Stimulated activated CD4-positive, alpha-beta T cell treated with anti-CD3 and anti-CD28 coated beads, Interleukin-15, amount 100 ng/mL, for 24 hours (primary cell): ENCODE measurements around the gene DYRK1A.

Source experiments
- DNase-seq: peaks from one replicate; pipeline ENCODE4 v3.0.0-alpha.2; 2020

DYRK1A gene

DNA sequence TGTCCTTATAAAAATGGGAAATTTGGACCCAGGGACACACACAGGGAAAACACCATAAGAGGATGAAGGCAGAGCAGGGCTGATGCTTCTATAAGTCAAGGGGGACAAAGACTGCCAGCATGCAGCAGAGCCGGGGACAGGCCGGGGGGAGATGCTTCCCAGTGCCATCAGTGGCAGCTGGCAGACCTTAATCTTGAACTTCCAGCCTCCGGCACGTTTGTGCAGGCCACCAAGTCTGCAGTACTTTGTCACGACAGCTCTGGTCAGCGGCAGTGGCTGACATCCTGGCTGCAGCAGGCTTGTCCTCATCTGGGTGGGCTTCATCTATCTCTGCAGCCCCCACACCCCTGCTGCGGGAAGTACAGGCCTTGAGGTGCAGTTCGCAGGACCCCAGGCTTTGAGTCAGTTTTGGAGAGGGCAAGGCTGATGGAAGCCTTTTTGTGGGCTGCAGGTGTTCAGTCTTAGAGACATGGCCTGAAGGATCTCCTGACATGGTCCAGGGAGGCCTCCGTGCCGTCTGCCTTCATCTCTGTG lies 186.0 kb downstream of the DYRK1A start:
- DNase-seq, result no peak

DNA sequence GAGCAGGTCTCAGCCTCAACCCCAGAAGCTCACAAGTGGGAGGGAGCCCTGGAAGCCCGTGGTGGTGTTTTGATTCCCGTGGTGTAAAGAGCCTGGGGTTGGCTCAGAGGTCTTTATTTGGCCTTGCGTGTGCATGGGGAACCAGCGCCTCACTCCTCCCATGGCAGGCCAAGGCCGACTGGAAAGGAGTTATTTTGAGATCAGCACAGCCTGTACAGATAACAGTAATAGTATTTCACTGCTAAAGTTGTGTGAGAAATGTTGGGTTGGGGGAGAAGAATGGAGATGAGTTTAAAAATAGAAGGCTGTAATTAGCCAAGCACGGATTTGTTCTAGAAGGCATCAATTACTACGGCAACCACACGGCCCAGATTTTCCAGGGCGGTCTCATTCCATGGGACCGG lies 186.5 kb downstream of the DYRK1A start:
- DNase-seq, result no peak

DNA sequence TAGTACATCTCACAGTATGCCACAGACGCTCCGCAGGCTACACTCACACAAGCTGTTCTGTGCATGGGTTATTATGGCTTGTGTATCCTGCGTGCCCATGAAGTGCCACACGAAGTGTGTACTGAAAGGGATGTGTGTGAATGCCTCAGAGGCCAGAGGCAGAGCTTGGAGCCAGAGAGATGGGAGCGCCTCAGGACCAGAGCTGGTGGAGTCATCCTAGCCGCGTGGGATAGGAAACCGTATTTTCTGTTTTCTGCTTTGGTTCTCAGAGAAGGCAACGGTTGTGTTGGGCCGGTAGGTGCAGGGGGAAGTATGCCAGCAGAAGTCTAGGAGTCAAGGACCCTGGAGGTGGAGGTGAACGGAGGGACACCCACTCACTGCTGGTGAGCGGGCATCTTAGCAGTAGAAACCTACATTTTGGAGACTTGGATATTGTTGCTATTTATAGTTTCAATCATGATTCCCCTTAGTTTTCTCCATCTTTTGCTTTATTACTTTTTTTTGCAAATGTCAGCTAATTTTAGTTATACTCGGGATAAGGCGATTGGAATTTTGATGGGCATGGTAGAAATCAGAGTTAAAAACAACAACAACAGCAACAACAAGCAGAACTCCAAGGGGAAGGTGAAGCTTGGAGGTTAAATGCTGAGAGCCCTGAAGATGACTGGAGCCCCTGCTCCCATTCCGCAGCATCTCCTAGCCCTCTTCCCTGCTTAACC lies 188.2 kb downstream of the DYRK1A start:
- no peak for DNase-seq

DNA sequence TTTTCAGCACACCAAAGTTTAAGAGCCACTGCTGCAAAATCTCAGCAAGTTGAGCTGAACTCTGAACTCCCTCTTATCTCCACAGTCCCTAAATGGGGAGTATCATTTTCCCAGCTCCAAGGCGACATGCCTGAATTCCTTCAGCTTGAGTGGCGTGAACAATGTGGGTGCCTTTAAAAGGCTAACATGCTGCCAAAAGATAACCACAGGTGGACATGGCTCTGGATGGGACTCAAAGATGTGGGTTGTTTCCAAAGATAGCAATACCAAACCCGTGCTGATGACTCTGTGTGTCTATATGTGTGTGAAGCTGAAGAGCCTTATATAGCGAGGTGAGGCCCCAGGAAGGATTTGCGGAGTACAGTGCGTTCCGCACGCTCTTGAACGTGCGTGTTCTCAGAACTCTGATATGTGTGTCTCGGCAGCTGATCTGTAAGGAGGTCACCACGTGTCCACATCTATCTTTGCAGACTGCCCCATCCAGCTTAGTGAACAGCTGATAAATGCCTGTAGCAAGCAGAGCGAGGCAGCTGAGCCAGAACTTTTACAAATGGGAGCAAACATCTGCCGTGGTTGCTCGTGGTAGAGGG lies 189.2 kb downstream of the DYRK1A start:
- no peak for DNase-seq

DNA sequence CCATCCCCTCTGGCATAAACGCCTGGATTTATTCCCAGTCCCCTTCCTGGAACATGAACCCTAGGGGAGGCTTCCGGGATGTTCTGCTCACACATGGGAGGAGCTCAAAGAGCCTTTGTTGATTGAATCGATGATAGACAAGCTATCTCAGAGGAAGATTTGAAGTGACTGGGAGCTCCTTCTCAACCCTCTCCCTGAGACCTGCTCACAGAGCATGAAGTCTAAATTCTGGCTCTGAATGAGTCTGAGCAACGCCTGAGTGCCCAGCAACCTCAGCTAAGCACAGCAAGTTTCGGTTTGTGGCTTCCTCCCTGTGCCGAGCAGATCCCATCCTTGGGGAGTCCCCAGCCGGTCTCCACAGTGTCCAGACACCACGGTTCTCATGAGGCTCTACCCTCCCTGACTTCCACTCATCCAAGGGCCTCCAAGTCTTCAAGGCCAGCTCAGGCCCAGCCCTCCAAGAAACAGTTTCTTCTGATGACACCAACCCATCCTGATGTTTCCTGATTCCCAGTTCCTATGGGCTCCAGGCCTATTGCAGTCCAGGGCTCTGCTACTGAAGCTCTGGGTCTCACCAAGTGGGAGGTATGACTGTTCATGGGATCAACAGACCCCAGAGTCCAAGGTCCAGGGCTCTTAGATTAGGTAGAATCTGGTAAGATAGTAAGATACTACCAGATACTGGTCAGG lies 190.8 kb downstream of the DYRK1A start:
- no peak for DNase-seq

DNA sequence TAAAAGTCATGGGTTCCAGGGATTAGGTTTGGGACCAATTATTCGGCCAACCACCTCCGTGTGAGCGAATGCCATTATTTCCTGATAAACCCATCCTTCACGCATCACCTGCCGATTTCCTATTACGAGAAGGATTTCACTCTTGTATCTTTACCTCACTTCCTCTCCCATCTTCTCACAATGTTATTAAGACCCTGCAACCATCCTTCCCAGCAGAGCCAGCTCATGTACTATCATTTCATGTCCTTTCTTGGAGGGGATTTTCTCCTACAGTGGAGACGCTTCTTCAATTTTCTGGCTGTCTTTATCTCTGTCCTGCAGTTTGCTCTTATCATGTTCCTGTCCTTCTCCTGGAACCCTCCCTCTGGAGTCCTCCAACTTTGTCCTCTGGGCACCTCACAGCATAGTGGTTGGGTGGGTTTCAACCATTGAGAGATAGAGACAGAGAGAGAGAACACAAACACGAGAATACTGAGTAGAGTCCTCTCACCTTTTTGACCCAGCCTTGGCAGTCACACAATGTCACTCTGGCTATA lies 192.2 kb downstream of the DYRK1A start:
- DNase-seq, result no peak

DNA sequence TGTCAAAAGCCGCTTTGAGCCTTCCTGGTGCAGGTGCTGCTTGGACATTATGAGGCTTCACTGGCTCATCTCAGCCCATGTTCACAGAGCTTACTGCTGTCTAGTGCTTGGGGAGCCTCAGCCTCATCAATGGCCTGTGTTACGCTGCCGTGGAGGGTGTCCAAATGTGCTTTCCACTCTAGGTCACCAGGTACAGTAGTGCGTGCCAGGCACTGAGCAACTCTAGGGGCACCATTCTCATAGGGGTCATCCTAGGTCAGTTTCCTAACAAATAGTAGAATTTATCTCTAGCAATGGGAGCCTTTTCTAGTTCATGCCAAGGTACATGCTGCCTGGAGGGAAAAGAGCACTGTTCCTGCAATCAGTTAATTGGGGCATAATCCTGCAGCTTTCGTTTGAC lies 193.8 kb downstream of the DYRK1A start:
- no peak for DNase-seq

DNA sequence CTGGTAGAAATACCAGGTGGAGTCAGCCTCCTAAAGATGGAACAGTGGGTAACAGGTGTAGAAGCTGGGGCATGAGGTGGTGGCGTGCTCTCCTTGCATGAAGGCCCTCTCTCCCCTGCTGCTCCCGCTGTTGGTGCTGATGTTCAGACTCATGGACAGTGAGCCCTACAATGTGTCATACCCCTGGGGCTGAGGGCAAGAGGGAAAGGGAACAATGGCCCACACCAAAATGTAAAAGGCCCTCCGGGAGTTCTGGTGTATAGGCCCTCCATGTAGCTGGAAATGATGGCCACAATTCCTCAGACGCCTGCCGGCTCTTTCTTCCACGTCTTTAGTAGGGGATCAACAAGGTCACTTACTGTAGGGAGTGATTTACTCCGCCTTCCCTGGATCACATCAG lies 194.9 kb downstream of the DYRK1A start:
- DNase-seq, result no peak

DNA sequence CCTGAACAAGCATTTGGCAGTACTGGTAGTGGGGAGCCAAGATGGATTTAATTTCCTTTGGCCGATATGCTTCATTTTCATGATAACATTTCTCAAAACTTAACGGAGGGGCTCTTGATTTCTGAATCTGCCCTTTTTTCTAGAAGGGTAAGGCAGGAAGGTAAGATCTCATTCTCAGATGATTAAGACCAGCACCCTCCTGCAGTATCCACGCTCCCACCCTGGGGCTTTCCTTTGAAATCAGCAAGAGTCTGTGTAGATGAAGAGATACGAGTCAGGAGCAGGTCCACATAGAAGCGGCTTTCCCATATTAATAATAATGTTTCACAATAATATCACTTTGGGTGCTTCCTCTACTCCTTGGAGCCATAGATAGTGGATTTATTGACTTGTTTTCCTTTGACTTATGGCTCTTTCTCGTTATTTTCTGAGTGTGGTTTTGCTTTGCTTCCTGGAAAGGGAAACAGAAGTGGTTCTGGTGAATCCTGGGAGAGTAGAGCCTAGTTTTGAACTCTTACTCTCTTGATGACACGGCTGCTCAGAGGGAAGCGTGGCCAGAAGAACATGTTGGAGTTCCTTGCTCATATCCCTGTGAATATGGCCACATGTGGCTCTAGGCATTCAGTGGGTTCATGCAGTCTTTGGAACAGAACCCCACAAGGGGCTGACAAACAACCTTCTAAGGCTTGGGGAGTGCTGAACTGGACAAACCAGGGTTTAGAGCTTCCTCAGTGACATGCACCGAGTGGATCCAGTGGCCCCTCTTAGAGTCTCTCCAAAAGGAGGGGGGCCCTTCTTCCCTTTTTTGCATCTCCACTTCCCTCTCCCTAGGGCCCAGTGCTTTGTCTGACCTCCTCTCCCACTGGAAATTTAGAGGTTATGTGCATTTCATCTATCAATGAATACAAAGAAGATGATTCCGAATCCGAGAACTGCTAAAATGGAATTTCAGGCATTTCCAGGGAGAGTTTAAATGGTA lies 195.7 kb downstream of the DYRK1A start:
- DNase-seq, result no peak

DNA sequence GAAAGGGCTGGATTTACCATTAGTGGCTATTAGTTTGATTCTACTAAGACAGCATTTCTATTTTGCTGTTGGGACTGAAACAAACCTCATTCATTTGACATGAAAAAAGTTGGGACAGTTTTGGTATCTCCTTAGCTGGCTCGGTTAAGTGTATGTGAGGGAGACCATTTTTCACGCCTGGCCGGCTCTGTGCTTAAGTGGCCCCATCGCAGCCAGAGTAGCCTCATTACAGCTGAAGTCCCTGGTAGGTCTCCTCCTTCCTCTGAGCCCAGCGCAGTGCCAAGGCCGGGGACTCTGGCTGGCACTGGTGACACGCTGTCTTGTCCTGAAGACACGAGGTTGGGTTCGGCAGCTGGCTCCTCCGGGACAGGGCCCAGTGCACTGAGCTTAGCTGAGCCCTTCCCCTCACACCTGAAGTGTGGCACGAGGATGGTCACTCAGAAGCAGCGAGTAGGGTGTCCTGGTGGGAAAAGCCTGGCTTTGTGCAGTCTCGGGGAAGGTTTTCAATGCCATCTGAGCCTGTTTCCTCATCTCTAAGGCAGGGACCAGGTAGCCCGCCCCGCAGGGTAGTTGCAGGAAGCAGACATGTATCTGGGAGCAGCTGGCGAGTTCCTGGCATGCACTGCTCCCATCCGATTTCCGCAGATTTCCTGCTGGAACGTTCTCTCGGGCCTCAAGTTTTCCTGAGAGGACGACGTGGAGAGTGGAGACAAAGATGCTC lies 196.5 kb downstream of the DYRK1A start:
- no peak for DNase-seq

DNA sequence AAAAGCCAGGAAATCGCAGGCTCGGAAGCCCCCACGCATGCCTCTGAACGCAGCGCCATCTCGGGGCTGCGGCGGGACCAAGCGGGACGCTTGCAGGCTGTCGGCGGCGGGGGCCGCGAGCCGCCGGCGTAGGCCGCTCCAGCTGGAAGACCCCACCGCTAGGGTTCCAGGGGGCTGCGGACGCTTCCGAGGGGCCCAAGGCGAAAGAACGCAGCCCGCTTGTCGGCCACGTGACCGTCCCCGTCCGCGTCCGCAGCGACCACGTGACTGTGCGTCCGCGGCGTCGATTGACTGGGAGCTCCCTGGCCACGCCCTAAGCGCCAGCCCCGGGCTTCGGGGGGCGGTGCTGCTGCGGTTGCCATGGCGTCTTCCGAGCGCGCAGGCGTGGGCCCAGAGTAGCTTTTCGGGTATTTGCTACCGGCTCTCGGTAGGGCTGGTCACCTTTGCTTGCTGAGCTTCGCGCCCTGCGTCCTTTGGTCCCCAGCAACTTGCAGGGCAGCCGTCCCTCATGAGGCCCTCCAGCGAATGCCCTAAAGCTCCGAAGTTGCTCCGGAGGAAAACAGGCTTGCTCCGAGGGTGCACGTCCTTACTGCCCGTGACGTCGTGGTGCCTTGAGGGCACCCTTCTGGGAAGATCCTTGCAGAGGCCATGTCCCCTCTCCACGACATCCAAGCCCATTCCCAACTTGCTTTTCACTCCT lies 197.2 kb downstream of the DYRK1A start:
- peak; percentile 94 for DNase-seq

DNA sequence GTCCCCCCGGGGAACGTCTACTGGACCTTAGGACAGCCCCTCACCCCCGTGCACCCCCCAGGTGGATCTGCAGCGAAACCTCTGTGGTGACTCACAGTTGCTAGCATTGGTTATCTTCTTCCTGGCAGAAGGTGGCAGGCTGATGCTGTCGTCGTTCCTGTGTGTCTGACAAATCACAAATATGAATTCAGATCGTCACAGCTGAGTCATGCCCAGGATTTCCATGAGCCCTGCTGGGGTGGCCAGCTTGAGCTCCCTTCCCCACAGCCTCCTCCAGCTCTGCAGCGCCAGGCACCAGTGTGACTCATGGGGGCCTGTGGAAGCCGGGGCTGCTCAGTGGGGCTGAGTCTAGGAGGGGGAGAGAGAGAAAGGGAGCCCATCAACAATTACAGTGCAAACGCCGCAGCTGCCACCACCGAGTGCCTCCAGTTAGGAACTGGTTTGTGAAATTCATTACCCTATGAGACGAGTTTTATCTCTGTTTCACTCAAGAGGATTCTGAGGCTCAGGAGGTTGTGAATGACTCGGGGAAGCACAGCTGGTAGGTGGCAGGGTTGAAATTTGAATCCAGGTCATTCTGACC lies 197.9 kb downstream of the DYRK1A start:
- peak; percentile 93 for DNase-seq

DNA sequence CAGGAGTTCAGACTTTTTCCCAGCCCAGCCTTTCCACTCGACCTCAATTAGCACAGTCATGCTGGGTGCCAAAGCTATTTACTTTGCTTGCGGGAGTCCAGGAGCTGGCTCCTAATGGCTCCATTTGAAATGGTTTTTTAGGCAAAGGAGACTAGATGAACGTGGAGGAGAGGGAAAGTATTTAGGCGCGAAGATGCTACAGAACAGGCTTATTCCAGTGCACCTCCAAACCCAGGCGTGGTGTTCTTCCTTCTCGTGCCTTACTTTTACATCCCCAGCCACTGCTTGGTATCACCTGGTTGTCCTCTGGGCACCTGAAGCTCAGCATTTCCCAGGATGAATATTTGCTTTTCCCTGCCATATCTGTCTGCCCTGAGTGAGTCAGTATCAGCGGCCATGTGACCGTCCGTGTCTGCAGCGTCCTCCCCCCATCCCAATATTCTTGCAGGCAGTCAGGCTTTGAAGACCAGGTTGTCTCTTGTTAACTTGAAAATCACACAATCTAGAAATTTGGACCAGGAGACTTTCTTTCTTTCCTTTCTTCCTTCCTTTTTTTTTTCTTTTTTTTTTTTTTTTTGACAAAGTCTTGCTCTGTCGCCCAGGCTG lies 198.5 kb downstream of the DYRK1A start:
- no peak for DNase-seq

DNA sequence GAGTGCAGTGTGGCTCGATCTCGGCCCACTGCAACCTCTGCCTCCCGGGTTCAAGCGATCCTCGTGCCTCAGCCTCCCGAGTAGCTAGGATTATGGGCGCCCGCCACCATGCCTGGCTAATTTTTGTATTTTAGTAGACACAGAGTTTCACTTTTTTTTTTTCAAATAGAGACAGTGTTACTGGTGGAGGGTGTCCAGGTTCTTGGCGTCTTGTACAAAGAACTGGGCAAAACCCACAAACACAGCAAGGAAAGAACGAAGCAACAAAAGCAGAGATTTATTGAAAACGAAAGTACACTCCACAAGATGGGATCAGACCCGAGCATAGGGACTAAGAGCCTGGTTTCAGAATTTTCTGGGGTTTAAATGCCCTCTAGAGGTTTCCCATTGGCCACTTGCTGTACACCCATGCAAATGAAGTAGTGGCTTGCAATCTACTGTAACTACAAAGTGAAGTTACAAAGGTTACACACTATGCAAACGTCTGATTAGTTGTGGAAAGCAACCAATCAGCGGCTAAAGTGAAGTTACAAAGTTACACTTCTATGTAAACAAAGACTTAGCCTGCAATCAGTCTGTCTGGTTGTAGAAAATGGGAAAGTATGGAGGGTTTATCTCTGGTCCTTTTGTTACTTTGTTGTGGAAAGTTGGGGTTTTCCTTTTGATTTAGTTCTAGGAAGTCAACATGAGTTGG lies 199.1 kb downstream of the DYRK1A start:
- DNase-seq, result no peak

DNA sequence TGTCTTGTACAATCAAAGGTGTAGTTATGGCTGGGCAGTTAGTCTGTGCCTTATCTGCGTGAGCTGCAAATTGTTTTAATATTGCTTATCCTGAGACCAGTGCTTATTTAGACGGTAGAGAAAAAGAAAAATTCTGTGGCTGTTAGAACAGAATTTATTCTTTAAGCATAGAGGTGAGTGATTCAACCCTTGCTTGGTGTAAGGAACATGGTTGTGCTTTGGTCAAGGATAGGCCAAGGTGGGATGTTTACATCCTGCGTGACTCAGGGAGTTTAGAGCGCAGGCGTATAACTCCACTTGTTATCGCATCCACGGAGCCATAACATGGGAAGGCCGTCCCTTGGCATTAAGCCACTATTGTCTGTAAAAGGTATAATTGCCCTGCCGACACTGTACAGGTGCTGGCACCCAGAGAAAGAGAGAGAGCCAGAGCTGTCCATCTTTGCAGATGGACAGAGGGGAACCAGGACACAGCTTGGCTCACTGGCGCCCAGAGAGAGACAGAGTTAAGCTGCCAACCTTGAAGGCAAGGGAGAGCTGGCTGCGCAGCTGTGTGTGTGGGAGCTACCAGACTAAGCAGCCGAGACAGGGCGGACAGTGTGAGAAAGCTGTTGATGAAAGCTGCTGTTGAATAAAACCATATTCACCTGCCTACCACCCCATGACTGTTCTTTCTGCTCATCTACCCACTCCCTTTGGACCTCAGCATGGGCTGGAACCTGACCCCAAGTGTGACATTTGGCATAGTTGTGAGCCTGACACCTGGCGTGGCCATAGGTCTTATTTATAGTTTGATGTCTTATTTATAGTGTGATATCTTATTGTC lies 200.4 kb downstream of the DYRK1A start:
- DNase-seq, result no peak

DNA sequence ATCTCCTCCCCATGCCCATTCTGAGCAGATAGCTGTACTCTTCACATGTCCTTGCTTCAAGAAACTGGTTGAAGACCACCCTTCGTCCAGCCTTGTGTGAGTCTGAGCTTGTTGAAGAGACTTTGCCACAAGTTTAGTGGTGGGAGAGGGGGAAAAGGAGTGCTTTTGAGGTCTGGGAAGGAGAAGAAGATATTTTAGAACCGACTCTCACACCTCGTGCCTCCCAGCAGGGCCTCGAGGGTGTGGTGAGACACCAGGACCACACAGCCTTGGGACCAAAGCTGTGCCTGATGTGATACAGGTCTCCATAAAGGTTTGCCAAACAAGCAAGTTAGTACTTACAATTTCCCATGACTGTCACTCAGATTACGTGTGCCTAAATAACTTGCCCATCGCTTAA lies 201.8 kb downstream of the DYRK1A start:
- DNase-seq, result no peak

DNA sequence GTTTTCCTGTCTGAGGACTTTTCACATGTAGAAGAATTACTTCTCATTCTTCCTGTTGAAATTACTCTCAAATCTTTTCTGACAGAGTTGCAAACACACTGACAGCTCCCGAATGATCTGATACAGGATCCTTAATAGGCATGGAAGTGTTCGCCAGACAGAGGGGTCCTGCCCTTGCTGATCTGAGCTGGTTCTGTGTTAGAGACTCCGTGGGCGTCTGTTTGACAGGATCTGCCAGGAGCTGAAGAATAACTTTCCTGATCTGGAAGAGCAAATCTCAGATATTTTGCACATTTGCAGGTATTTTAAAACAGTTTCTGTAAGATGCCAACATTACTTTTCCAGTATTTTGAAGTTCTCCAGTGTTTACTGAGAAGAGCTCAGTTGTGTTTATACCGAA lies 202.3 kb downstream of the DYRK1A start:
- no peak for DNase-seq

DNA sequence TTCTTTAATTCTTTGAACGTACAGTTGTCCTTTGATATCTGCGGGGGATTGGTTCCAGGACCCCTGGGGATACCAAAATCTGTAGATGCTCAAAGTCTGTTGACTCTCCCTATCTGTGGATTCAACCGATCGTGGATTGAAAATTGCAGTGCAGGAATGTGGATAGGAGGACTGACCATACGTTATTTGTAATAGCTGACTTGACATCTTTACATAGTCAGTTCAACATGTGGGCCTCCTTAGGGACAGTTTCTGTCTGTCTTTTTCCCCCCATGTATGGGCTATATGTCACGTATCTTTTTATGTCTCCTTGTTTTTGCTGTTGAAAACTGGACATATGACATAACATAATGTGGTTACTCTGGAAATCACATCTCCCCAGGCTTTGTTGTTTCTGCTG lies 204.9 kb downstream of the DYRK1A start:
- no peak for DNase-seq

DNA sequence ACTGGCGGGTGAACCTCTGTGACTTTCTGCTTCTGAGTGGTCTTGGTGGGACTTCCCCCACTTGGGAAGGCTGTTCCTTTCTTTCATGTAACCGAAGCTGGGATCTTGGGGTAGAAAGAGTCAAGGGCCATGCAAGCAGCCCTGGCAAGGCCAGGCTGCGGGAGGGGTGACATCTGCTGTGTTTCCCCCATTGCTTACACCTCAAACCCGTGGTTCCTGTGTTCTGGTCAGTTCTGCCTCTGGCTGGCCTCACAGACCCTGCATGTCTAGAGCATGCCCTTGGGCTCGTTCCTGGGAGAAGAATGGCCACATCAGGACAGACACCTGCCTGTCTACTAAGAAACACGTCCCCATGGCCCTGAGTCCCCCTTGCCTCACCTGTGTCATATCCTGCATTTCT lies 207.7 kb downstream of the DYRK1A start:
- DNase-seq, result no peak
